HG03196 (cell line): ENCODE measurements around the gene CDKN1B.

Experiments
- ATAC-seq: cut with Tn5 transposase; IDR thresholded peaks from one replicate; pipeline ENCODE4 v1.9.1; 2021; ENCODE audit not compliant: unreplicated experiment

CDKN1B gene

DNA sequence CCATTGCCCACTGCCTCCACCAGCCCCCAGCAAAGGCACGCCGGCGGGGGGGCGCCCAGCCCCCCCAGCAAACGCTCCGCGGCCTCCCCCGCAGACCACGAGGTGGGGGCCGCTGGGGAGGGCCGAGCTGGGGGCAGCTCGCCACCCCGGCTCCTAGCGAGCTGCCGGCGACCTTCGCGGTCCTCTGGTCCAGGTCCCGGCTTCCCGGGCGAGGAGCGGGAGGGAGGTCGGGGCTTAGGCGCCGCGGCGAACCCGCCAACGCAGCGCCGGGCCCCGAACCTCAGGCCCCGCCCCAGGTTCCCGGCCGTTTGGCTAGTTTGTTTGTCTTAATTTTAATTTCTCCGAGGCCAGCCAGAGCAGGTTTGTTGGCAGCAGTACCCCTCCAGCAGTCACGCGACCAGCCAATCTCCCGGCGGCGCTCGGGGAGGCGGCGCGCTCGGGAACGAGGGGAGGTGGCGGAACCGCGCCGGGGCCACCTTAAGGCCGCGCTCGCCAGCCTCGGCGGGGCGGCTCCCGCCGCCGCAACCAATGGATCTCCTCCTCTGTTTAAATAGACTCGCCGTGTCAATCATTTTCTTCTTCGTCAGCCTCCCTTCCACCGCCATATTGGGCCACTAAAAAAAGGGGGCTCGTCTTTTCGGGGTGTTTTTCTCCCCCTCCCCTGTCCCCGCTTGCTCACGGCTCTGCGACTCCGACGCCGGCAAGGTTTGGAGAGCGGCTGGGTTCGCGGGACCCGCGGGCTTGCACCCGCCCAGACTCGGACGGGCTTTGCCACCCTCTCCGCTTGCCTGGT lies at the start of gene CDKN1B:
TSS of gene CDKN1B (plus strand) at position 576 of the 793 bp plus-strand sequence. CDS start 472 bp downstream, outside the sequence.
- ATAC-seq: peak; percentile 38

DNA sequence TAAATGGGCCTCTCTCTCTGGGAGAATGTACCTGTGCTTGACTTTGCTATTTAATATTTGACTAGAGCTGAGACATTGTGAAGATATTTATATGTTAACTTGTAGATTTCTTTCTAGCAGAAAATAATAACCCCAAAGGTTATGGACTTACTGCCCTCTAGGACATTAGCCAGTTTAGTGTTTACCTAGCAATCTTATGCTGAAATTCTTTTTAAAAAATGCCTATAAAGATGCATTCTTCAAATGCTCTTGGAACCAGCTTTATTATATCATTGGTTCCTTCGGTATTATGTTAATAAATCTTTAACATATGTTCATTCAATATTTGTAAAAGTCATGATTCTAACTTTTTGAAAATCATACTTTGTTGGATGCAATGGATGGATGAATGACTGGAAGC lies 49.2 kb upstream of the CDKN1B start:
- no peak for ATAC-seq

DNA sequence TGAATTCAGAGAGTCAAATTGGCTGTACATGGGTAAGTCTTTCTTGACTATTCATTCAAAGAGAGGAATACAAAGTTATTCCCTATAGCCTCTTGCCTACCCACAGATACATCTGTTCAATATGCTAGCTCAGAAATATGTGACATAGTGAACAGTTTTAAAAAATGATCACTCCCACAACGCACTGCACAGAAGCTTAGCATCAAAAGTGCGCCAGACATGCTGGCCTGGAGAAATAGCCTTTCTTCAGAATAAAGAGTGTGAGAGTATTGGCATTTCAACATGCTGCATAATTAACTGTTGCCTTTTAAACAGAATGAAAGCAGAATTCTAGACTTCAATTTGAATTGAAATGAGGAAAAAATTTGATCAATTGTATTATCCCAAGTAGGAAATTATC lies 48.1 kb upstream of the CDKN1B start:
- ATAC-seq: no peak

DNA sequence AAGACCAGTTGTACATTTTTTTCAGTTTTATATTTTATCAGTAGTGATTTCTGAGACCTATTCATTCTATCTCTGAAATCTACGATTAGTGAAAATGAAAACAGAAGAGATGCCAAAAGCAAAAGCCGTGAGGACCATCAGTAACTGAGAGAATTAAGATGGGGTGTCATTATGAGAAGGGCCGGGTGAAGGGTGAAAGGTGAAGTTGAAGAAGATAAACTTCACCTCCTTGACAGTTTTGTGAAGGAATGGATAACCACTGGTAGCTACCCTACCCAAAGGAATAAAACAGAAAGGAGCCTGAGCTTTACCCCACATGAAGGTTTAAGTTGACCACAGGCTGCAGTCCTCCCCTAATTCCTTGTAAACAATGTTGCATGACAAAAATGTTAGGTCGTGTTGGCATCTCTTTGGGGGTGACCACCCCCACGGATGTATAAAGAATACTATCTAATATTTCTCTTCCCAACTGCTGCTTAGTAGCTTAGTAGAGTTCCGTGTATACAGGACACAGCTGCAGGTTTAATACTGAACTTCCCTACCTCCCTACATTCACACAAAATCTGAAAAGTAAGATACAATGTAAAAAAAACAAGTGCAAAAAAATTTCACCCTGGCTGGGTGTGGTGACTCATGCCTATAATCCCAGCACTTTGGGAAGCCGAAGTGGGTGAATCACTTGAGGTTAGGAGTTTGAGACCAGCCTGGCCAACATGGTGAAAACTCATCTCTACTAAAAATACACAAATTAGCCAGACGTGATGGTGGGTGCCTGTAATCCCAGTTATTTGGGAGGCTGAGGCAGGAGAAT lies 45.1 kb upstream of the CDKN1B start:
- no peak for ATAC-seq

DNA sequence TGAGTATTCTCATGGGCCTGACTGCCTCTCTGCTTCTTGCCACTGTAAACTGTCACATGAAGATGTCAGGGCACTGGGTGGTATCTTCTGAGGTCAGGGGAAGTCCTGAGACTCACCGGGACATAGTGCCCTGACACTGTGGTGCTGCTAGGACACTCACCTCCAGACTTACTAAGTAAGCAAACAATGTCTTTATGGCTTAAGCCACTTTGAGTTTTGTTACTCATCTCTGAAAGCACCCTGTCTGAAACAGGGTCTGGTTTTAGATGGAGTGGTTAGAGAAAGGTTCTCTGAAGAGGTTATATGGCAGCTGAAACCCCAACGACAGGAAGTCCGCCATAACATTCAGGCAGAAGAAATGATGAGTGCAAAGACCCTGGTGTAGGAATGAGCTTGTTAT lies 43.9 kb upstream of the CDKN1B start:
- no peak for ATAC-seq

DNA sequence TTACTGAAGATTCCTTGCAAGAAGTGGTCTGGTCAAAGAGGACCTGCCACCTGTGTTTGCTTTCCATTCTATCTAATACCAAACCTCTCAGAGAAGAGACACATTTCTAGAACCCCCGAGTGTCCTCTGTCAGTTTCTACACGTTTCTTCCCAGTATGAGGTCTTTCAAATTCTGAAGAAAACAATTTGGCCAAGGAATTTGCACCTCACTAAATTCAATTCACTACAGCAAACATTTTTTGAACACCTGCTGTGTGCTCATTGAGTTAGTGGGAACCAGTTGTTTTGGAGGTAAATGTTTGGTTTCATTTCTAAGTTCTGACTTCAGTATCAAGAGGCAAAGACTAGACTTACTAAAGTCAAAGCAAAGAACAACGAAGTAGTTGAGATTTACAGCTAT lies 40.6 kb upstream of the CDKN1B start:
- no peak for ATAC-seq

DNA sequence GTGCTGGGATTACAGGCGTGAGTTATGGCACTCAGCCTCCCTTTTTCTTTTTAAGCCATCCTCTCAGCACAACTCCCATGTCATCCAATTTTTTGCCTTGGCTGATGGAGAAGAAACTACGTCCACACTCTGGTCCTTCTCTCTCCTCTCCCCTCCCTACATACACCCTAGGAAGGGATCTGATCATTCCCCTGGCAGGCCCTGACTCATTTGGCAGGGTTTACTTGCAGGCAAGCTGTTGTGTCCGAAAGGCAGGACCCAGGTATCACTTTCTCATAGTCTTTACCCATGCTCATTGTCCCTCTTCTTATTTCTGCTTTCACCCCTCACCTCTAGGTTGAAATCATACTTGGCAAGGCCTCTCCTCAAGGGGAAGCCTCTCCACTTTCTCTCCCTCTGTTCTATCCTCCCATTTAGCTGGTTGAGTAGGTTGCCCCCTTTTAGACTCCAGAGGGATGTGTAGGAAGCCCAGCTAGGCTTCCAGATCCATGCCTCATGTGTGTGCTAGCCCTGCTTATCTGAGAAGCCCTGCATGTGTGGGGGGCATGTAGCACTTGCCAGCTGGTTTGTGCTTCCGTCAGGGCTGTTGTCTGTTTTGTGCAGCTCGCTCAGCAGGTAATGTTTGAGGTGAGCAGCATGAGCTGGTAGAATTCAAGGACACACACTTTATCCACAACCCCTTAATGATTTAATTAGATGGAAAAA lies 36.0 kb upstream of the CDKN1B start:
- ATAC-seq: no peak

DNA sequence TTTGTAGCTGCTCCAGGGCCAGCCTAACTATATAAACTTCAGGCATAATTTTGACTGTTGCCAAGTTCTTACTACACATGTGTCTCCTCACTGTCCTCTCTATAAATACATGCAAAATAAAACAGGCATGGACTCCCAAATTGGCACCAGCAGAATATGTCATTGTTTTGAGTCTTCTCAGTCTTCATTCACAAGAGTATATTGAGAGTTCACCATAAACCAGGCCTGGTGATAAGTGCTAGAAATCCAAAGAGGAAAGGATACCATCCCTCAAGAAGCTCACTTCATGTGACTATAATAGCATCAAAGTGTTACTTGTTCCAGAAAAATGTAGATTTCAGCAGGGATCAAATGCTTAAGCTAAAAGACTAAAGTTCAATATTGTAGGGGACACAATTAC lies 34.9 kb upstream of the CDKN1B start:
- no peak for ATAC-seq

DNA sequence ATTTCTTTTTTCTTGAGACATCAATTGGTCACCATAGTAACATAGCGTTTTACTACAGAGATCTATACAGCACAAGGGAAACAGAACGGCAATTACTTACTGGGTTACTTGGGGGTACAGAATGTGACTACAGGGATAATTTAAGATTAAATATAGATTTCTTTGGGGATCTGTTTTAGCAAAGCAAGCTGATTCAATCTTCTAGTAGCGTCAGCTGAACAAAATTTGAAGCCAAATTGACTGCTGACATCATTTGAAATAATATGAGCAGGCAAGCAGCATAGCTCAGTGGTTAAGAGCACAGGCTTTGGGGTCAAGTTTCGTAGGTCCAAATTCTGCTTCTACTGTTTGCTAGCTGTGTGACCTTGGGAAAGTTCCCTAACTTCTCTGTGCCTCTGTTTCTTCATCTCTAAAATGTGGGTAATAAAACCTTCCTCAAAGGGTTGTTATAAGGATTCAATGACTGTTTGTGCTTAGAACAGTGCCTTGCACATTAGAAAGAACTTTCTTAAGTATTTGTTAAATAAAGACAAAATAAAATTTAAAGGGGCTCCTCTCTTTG lies 34.0 kb upstream of the CDKN1B start:
- no peak for ATAC-seq

DNA sequence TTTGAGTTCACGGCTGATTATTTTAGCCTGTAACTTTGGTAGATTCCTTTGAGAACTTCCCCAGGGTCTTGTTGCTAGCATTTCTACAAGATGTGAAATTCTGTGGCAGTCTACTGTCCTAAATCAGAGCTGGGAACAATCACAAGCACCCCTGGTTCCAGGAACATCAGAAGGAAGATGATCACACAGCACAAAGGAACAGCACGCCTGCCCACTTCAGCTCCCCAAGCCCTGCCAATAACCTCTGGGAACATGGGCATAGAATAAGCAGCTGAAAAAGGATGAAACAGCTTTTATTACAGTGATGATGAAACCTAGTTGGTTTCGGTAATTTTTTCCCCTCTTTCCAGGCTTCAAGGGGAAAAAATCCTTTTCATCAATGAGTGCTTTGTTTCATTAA lies 33.4 kb upstream of the CDKN1B start:
- ATAC-seq: no peak

DNA sequence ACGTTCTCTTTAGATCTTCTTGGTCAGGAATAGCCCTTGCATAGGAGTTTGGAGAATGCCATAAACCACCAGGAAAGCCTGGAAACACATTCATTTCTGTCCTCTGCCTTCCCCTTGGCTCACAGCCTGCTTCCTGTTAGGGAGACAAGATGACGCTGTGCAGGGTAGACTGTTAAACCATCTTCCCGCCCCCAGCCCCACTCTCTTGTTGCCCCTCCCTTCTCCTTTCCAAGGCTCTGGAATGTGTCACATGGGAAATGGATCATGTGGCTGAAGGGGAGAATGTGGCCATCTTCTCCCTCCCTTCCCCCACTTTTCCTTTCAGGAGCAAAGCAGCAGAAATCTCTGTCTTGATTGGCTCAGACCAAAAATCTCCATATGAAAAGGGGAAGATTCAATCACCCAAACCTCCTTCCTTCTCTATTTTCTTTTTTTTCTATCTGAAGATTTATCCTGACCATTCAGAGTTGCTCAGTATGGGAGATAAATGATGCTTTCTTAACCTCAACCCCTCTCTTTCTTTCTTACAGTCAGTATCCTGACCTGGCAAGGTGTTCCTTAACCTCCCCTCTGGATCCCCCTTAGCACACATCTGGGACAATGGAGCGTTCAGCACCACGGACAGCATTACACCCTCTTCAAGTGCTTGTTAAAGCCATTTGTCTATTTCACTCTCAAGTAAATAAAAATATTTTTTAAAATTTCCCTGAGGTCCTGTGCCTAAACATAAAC lies 32.6 kb upstream of the CDKN1B start:
- no peak for ATAC-seq

DNA sequence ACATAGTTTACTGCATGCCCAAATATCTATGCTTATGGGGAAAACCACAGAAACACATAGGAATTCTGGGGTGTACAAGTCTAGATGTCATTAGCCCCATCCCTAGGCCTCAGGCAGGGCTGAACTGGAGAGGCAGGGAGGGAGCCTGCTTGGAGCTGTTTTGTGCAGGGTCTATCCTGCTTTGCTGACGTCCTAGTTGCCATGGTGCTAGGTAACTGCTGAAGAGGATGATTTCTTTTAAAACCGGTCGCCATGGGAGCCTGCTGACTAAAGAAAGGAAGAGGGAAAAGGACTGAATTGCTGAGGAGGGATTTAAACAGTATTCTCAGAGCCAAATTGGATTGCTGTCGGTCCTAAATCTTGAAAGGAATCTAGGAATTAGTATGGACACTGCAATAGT lies 31.9 kb upstream of the CDKN1B start:
- no peak for ATAC-seq

DNA sequence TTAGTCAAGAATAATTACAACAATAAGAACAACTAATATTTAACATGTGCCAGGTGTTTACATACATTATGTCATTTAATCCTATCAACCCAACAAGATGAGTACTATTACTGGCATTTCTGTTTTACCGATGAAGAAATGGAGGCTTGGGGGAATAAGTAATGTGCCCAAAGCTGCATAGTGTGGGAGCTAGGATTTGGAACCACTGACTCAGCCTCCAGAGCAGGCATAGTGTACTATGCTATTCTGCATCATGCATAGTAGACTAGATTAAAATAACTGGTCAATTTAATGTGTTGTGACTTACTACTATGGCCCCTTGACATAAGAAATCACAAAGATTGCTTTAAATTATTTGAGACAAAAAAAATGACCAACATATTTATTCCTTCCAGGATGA lies 30.7 kb upstream of the CDKN1B start:
- ATAC-seq: no peak

DNA sequence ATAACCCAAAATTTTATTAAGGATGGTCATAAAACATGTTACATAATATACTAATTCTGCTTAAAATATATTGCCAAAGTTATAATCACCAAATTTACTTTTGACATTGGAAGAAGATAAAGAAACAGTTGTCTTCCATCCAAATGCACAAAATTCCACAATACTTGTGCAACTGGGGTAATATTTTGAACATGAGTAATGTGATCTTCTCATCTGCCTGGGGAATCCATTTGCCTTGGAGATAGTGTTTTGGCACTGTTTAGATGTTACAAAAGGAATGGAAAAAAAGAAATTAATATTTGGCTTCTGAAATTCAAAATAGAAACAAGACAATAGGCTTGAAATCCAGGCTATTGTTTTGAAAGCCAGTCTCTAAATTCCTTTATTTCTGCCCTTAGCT lies 30.2 kb upstream of the CDKN1B start:
- ATAC-seq: no peak

DNA sequence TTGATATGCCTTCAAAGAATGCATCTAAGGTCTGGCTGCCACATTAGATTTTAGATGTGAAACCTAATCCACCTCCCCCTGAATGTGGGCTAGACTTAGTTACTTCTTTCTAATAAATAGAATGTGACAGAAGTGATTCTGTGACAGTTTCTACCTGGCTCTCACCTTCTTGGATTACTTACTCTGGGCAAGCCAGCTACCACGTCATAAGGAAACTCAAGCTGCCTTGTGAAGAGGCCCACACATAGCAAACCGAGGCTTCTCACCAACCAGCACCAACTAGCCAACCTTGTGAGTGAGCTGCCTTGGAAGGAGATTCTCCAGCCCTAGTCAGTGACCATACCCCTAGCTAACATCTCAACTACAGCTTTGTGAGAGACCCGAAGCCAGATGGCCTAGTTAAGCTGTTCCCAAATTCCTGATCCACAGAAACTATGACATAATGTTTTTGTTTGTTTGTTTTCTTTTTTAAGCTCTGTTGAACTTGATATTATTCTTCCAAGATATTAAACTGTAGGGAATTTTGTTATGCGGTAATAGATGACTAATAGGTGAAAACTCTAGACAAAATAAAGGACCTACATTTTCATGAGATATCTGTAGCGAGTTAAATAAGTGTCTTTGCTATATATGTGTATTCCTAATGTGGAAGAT lies 27.4 kb upstream of the CDKN1B start:
- ATAC-seq: no peak

DNA sequence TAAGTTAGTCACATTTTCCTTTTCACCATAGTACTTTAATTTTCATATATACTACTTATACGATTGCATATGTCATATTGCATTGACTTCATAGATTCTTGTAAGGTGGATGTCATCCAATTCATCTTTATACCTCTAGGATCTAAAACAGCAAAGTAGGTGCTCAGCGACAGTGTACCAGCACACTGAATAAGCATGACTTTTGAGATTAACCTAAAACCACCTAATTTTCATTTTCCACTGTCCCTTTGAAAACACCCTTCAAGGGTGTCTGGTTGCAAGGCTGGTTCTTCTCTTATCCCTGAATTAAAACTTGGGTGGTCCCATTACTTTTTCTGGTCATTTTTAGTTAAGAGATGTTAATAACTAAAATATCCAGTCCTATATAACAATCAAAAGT lies 25.6 kb upstream of the CDKN1B start:
- ATAC-seq: no peak

DNA sequence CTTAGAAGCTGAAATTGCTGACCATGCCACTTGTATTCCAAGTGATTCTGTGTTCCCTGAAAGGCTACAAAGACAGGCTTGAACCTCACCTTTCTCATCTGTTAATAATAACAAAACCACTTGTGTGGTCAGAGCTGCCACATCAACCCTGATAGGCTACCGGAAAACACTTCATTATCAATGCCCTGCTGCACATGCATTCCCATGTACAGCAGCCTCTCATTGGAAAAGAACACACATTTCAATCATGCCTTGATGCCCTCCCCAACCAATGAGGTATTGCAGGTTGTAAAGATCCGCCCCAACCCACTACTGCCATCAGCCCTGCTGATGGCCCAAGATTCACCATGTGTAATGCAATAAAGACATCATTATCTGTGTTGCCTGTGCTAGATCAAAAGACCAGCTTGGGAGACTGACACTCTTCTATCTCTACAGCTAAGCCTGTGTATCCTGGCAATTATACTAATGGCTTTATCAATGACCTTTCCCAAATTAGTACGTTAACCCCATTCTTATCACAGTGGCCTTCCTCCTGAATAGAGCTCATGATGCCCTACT lies 24.0 kb upstream of the CDKN1B start:
- ATAC-seq: no peak

DNA sequence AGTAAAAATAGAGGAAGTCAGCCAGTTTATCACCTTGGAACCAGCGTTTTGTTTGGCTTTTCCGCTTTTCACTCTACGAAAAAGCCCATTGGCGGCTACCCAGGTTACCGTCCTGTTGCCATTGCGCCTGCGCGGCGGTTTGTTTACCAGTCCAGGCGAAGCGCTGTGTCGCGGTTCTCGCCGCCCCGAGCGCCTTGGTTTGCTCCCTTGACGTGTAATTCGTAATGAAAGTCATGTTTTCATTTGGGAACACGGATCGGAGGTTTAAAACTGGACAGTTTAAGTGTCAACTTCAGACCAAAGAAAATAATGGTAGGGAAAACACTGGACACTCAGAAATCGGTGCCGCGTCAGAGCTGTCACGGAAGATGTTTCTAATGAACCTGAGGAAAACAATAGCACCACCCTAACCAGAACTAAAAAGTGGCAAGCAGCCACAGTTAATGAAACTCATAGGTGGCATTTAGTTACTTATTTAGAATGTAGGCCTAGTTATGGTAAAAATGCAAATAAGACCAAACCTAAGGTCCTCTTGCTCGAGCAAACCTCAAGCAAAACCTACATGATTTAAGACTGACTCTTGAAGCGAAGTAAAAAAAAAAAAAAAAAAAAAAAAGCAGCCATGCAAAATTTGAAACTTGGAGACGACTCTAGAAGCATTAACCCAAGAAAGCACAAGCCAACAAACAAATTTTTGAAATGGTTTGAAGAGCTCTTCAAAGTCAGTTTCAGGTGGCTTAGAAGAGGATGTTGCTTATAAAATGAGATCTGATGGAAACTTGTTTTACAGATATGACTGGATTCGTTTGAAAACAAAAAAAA lies 20.4 kb upstream of the CDKN1B start:
- peak; percentile 71 for ATAC-seq

DNA sequence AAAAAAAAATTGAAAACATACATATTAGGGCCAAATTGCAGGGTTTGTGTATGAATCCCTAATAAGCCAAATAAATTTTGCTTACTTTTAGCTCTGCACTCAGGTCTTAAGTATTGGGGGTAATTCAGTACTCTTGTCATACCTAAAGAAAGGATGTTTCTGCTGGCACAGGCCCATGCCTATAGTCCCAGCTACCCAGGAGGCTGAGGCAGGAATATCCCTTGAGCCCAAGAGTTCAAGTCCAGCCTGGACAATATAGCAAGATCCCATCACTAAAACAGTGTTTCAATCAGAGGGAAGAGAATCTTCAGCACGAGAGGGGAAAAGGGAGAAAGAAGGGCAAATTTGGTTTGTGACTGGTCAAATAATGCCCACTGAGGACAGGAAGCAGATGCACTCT lies 17.8 kb upstream of the CDKN1B start:
- ATAC-seq: no peak
